Right kidney (tissue), 9 donors: ENCODE results near the gene VCP.

Experiments
- DNase-seq: peaks from one replicate; pipeline ENCODE4 v3.0.0-alpha.2; 2016
- long read RNA-seq, 8 donors: transcript quantifications; one replicate each; lab custom pipeline, GENCODE V29; 2026

The VCP gene
- long read RNA-seq, donor 1, full-length matches to known transcripts = 48 of 70 reads
- long read RNA-seq, donor 1, partial matches to known transcripts = 22 of 70 reads
- long read RNA-seq, donor 1, other reads (novel, unspliced or antisense) = 0 of 70 reads
- long read RNA-seq, donor 2, full-length matches to known transcripts = 25 of 42 reads
- long read RNA-seq, donor 2, partial matches to known transcripts = 17 of 42 reads
- long read RNA-seq, donor 2, other reads (novel, unspliced or antisense) = 0 of 42 reads
- long read RNA-seq, donor 3, full-length matches to known transcripts = 25 of 38 reads
- long read RNA-seq, donor 3, partial matches to known transcripts = 13 of 38 reads
- long read RNA-seq, donor 3, other reads (novel, unspliced or antisense) = 0 of 38 reads
- long read RNA-seq, donor 4, full-length matches to known transcripts = 37 of 62 reads
- long read RNA-seq, donor 4, partial matches to known transcripts = 18 of 62 reads
- long read RNA-seq, donor 4, other reads (novel, unspliced or antisense) = 7 of 62 reads
- long read RNA-seq, donor 5, full-length matches to known transcripts = 44 of 44 reads
- long read RNA-seq, donor 5, partial matches to known transcripts = 0 of 44 reads
- long read RNA-seq, donor 5, other reads (novel, unspliced or antisense) = 0 of 44 reads
- long read RNA-seq, donor 6, full-length matches to known transcripts = 22 of 59 reads
- long read RNA-seq, donor 6, partial matches to known transcripts = 37 of 59 reads
- long read RNA-seq, donor 6, other reads (novel, unspliced or antisense) = 0 of 59 reads
- long read RNA-seq, donor 7, full-length matches to known transcripts = 52 of 129 reads
- long read RNA-seq, donor 7, partial matches to known transcripts = 65 of 129 reads
- long read RNA-seq, donor 7, other reads (novel, unspliced or antisense) = 12 of 129 reads
- long read RNA-seq, donor 8, full-length matches to known transcripts = 38 of 64 reads
- long read RNA-seq, donor 8, partial matches to known transcripts = 14 of 64 reads
- long read RNA-seq, donor 8, other reads (novel, unspliced or antisense) = 12 of 64 reads

DNA sequence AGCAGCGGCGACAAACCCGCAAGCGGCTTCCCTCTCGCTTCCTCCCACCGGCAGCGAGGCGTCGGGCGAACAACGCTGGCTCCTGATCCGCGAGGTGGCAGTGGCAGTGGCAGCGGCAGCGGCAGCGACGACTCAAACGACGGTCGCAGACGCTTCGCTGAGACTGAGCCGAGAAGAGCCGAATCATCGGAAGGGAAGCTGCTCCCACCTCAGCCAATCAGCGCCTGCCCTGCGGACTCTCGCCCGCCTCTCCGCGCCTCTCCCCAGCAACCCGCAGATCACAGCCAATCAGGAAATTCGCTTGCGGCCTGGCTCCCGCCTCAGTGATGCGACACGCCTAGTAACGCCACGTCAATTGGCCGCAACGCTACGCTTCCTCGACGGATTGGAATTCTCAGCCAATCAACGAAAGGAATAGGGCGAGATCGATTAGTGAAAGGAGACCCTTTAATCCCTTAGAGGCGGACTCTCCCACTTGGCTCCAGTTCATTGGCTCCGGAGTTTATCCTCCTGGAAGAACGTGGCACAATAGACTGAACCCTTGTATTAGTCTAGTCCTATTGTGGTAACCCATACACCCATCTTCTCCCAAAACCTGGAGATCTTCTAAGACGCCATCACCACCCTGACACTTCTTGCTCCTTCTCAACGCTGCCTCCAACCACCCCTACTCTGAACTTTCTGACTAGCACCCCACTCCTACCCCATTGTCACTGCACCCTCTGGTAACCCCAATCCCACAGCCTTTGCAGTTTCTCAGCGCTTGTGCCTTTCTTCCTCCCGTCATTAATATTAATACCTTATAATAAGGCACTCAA lies at the start of gene VCP:
VCP (minus strand) TSS at position 165 of the 818 bp plus-strand sequence. CDS start 272 bp downstream, outside the sequence.
- no peak for DNase-seq

DNA sequence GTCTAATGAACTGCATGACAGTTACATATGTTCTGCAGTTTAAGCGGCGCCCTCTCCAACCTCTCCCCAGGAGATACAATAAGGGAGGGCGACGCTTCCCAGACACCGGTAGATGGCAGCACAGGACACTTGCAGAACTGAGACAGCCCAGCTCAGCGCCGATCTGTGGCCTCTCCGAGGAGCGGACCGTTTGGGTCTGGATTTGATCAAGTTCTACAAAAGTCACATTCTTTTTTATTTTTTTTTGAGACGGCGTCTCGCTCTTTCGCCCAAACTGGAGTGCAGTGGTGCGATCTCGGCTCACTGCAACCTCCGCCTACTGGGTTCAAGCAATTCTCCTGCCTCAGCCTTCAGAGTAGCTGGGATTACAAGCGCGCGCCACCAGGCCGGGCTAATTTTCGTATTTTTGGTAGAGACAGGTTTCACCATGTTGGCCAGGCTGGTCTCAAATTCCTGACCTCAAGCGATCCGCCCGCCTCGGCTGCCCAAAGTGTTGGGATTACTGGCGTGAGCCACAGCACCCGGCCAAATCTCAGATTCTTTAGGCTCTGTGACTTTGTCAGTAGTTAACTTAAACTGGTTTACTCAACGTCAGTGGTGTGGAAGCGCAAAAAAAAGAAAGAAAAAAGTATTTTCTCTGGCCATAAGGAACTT lies 44.6 kb upstream of the VCP start:
- DNase-seq = peak; percentile 85

DNA sequence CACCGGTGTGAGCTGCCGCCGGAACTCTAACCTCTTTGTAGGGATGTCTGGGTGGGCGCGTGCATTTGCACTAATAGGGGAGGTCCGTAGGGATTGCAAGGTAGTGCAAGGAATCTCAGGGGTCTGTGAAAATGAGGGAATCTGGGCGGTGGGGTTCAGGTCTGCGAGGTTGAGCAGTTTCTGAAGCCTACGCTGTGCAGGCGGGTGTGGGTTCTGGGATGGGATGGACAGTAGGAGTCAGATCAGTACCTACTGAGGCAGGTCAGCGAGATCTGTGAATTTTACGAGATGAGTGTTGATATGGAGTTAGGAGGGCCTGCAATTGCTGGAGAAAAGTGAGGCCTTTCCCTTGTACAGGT lies 44.1 kb upstream of the VCP start:
- DNase-seq = no peak

DNA sequence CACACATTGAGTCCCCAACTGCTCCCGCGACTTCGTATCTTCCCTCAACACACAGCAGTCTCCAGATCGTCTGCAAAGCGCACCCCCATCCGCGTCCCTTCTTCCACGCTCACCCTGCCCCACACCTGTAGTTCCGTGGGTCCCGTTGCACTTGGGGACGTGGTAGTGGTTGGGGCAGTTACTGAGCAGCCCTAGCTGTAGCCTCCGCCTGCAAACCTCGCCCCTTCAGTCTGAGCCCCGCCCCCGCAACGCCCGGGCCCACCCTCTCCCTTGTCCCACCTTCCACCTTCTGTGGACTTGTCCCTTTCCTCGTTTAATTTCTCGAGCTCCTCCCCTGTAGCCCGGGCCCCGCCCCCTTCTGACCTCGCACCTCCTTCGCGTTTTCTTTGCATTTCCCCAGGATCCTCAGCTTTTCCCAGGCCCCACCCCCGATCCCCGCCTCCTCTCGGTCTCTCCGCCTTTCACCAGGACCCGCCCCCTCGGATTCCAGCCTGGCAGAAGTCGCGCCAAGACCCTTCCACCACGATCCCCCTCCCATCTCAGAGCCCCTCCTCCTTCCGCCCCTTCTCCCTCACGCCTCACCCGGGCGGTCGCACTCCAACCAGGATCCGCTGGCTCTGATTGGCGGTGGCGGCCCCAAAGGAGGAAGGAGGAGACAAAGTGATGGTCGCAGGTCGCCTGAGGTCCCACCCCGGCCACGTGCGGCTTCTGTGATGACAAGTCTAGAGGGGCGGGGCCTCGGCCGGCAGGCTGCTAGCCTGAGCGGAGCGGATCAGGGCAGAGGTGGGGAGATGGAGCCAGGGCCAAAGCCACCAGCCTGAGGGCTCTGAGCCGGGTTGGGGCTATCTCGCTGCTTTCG lies 43.5 kb upstream of the VCP start, which contains the start of gene ATOSB:
ATOSB (minus strand) TSS at position 183 of the 859 bp plus-strand sequence. CDS start 7,588 bp downstream, outside the sequence.
- peak; percentile 92 for DNase-seq

DNA sequence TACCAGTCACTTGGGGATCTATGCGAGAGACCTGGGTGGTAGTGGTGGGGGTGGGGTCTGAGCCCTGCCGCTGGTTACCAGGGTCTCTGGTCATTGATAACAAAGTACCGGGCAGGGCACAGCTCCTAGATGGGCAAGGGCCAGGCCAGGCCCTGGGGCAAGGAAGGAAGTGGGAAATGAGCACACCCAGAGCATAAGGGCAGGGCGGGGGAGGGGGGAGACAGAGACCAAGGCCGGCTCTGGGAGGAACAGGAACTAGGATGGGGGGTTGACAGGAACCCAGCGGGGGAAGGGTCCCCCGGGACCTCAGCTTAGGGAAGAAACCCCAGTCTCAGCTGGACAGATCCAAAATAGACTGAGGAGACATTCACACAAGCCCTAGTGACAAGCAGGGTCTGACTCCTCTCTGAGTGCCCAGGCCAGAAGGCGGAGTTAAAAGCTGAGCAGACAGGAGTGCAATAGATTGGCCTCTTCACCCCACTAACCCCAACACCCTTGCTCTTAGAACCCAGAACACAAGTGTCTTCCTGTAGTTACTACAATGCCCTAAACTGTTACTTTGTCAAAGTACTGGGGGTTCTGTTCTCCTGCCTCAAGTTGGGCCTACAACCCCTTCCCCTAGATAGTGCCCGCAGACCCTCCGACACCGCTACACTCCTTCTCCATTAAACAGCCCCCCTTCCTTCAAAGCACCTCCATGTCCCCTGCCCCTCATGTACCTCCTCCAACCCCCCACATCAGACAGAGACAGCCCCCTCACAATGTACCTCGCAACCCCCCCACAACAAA lies 42.6 kb upstream of the VCP start:
- DNase-seq = no peak

DNA sequence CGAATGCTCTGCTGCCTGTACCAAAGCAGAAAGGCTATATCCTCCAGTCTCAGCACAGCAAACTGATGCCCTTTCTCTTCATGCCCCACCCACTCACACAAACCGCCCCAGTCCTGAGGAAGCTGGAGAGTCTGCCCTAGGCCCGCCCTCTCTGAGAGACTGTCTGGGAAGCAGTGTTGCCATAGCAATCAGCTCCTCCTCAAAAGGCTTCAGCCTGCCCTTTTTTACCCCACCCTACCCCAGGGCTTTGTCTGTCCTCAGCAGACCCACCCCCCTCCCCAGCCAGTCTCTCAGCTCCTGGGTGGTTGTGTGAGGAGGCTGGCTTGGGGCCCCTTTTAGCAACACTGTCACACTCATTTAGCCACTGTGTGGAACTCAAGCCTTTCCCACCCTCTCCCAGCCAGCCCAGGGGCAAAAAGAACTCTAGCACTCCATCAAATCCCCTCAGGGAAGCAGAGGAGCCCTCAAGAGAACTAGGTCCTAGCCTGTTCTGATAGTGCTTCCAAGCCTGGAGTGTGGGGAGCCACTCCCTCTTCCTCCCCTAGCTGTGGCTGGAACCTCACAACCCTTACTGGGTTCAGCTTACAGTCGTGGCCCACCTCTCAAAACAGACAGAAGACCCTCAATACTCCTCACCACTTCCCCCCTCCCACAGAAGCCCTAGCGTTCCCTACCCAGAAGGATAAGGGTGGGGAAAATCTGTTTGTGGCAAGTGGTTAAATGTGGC lies 41.9 kb upstream of the VCP start:
- peak; percentile 43 for DNase-seq

DNA sequence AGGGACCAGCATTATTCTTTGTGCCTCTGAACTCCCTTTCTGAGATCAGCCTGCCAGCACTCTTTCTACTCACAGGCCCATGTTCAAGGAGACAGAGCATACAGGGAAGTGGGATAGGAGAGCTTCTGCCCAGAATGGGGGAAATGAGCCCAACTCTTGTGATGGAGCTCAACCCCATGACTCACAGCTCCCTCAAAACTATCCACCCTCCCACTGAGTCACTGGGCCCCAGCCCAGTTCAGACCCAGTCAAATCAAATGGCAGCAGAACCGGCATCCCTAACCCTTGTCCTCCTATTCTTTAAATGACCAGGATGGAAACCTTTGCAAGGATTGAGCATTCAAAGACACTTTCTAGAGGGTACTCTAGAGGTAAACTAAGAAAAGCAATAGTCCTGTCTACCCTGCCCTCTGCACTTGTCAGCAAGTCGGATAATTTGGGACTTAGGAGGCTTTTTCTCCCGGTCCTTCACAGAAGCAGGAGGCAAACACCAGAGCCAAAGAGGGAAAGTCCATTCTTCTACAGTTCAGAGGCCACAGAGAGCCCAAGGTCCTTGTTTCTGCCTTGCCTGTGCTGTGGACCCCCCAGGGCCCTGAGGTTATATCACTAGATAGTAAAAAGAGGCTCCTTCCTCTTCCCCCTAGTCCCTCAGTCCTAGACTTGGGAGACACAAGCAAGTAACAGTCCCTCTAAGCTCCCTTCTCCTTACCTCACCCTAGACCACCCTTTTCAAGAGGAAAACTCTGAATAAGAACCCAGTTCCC lies 40.0 kb upstream of the VCP start:
- DNase-seq = no peak

DNA sequence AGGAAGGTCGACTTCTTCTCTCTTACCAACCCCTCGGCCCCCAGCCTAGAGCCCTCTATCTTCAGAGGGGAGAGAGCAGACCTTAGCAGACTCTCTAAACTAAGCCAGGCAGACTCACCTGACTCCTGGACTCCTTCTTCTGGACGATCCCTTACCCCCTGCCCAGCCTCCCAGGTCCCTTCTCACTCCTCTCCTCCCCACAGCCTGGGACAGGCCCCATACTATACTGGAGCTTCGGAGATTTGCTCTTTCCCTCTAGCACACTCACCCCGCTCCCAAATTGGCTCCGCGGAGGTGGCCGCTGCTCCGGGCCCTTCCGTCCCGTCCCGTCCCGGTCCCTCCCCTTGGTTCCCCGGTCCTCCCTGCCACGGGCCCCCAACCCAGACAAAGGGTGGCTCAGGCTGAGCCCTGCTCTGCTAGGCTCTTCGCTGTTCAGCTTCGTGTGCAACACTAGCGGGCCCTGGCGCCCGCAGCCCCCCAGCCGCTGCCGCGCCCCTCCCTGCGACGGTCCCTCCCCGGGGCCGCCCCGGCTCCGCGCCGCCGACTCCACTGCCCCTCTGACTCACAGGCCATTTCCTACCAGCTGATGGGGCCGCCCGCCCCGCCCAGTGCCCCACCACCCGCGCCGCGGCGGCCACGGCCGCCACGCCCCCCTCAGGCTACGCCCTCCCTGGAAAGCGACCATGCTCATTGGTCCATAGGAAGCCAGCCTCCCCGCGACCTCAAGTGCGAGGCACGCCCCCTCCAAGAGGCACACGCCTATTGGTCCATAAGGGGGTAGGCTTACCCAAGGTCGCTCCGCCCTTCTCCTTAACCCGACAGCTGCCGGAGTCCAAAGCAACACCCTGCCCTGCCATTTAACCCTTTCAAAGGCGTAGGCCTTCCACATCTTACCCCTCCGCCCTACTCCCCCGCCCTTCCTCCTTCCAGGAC lies 38.8 kb upstream of the VCP start:
- DNase-seq = peak; percentile 74

DNA sequence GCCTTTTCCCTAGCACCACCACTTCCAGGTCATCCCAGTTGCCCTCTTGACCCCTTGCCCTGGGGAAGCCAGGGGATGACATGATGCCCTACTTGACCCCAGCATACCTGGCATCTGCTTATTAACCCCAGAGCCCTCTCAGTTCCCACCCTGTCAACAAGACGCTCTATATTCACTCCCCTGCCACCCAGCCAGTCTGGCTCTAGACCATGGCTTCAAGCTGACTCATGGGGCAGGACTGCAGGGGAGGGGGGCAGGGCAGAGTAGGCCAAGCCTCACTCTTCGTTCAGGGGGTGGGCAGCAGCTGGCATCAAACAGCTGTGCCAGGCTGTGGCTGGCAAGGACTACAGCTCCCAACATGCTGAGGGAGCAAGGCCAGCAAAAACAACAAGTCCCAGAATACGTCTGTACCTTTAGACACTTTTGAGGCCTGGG lies 37.9 kb upstream of the VCP start:
- no peak for DNase-seq

DNA sequence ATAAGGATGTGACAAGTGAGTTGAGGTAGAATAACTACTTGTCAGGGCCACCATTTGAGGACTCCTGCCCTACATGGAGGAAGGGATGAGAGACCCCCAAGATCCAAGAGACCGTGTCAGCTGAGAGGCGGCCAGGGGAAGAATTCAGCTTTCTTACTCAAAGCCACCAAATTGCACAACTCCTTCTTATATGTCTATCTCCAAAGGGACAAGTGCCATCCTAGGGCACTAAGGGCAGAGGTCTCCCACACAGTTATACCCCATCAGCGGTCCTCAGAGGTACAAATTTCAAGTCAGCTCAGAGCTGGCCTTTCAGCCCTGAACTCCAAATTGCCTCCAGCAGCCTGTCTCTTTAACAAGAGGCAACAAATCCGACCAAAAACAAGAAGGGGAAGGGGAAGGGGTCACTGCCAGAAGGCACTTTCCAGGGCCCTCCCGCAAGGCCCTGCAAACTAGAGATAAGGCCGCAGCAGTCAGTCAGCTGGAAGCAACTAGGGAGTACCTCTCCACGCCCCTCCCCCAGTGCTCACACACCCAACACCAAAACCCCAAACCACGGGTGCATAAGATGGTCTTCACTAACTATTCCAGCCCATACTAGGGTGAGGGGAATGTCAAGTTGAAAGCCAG lies 36.6 kb upstream of the VCP start:
- no peak for DNase-seq

DNA sequence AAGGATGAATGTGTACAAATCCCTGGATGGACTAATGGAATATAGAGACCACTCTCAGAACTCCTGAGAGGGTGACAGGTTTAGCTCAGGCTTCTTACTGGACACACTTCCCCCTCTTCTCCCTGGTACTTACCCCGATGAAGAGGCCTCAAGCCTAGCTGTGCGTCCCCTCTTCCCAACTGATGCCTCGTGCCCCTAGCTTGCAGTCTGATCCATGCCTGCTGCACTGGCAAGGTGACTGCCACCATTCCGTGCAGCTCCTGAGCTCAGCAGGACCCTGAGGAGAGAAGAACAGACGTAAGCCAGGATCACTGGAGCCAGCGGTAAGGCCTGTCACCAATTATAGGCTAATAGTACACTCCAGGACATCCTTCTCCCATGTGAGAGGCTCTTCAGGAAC lies 36.0 kb upstream of the VCP start:
- no peak for DNase-seq

DNA sequence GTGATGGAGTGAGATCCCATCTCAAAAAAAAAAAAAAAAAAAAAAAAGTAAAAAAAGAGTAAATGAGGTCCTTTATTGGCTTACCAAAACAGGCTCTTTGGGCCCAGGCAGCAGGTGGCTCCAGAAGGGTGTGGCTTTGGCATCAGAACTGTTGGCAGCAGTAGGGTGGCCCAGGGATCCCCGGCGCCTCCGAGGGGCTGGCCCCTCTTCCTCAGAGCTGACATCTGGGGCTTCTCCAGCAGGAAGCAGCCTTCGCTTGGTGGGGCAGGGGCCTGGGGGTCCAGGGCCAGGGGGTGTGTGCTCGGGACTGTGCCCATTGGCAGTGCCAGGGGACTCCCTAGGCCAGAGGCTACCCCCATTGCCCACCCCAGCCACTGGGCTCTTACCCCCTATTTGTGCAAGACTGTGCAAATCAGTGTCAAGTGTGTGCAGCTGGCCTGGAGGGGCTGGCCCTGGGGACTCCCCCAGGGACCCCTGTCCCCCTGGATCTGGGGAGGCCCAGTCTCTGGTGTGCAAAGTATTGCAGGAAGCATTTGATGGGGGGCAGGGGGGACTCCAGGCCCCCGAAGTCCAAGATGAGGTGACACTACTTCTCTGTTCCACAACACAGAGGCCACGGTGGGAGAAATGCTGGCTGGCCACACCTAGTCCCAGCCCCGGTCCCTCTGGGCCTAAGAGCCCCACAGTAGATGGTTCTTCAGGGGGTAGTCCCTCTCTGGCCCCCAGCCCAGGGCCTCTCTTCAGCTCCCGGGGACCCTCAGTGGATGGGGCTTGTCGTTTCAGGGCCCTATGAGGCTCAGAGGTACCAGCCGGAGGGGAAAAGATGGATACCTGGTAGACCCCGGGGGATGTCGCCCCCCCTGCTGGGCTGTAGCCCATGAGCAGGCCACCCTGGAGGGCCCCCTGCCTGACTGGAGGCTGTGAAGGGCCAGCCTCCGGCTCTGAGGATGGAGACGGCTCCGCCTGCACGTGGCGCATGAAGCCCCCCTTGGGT lies 35.2 kb upstream of the VCP start:
- no peak for DNase-seq

DNA sequence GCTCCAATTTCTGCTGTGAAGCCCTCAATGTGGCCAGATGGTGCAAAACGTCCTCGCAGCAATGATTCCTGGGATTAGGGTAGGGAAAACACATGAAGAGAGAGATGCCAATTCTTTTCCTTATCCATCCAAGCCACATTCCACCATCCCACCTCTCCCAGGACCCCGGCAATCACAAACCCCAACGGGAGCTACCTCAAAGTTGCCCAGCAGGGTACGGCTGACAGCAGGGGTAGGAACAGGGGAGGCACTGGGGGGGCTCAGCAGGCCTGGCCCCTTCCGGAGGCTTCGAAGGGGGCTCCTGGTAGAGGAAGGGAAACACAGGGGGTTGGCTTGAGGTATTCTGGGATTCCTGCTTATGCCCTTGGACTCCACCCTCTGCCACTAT lies 33.9 kb upstream of the VCP start:
- no peak for DNase-seq

DNA sequence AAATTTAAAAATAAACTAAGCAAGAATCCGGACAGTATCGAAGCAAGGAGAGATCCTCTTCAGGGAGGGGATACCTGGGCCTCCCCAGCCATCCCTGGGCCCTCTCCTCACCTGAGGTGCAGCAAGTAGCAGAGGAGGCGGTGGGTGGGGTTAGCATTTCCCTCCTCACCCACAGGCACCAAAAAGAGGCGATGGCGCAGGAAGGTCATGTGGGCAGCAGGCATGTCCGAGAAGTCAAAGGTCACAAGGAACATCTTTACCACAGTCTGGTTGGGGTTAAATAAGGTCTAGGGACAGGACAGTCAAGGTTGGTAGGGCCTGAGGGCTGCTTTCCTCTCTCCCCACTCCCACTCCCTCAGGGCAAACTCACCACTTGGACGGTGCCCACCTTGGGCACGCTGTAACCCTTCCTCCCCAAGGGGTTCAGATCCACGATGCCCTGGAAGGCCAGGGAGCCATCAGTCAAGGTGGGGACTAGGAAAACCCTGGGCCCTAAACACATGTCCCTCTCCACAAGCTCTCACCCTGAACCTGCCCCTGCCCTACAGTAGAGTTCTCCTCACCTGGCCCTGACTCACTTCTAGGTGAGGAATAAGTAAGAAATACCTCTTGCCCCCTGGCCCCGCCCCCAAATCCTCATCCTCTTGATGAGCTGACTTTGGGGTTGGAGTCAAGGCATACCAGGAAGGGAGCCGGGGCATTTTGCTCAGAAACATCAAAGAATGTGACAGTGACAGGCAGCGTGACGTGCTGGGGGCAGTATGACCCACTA lies 33.3 kb upstream of the VCP start:
- DNase-seq = no peak
